ENCODE results near the gene GTF2IRD1.

DNA sequence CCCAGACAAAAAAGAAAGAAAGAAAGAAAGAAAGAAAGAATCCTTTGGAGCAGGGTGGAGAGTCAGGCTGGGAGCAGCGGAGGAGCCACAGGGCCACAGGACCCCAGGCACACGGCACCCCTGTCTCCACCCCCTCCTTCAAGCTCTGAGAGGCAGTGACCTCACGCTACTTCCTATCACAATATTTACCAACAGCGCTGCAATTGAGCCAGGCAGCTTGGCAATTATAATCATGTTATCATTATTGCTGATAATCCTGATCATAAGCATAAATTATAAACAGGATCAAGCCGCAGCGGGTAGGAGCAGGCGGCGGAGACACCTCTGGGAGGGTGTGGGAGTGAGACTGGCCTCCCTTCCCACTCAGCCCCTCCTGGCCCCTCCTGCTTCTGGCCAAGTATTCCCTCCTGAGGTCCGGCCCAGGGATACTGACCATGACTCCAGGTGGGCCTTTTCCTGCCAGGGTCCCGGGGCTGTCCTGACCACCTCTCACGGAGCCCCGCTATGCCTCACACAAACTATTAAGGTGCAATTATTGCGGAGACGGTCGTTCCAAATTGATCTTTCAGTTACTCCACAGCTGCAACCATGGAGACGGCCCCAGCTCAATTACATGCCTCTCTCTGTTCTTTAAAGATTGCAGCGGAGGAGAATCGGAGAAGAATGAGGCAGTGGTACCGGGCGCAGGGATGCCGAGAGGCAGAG, 10.0 kb upstream of the GTF2IRD1 start:
- TF ChIP-seq CTCF (IDR thresholded peaks at IDR 0.05) = no peak
- TF ChIP-seq IRF1 (CRISPR knock-in tag; IDR thresholded peaks at IDR 0.05) = no peak
- TF ChIP-seq ATF3 (CRISPR knock-in tag; conservative IDR thresholded peaks at IDR 0.05) = no peak
- TF ChIP-seq, protein P1, sequence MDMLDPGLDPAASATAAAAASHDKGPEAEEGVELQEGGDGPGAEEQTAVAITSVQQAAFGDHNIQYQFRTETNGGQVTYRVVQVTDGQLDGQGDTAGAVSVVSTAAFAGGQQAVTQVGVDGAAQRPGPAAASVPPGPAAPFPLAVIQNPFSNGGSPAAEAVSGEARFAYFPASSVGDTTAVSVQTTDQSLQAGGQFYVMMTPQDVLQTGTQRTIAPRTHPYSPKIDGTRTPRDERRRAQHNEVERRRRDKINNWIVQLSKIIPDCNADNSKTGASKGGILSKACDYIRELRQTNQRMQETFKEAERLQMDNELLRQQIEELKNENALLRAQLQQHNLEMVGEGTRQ (CRISPR knock-in tag; IDR thresholded peaks at IDR 0.05) = no peak
- no peak for TF ChIP-seq NR2C2 (CRISPR knock-in tag; IDR thresholded peaks at IDR 0.05)
- TF ChIP-seq MAX (CRISPR knock-in tag; IDR thresholded peaks at IDR 0.05) = no peak
